Measurements from ENCODE around the gene LST1. TPM values are rescaled to one million over a fixed set of nuclear protein-coding genes. Genes with fewer than 3 reads are reported as not detected.

LST1 gene
- total RNA-seq, 4 donors from 2014 or later: 16.3 to 34.2 (median 19.2) TPM

DNA sequence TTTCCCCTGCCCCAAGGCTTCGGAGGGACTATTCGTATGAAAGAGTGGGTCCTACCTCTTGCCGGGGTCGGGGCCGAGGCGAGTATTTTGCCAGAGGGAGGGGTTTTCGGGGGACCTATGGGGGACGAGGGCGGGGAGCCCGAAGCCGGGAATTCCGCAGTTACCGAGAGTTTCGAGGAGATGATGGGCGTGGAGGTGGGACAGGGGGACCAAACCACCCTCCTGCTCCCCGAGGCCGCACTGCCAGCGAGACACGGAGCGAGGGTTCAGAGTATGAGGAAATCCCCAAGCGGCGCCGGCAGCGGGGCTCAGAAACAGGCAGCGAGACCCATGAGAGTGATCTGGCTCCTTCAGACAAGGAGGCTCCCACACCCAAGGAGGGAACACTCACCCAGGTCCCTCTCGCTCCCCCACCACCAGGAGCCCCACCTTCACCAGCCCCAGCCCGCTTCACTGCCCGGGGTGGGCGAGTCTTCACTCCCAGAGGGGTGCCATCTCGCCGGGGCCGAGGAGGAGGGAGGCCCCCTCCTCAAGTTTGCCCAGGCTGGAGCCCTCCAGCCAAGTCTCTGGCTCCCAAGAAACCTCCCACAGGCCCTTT is 45.7 kb downstream of the LST1 start:
- no peak for ATAC-seq (ENCODE audit: low FRiP score)
- no peak for DNase-seq (ENCODE audit: low spot score)
- TF ChIP-seq, protein P1, sequence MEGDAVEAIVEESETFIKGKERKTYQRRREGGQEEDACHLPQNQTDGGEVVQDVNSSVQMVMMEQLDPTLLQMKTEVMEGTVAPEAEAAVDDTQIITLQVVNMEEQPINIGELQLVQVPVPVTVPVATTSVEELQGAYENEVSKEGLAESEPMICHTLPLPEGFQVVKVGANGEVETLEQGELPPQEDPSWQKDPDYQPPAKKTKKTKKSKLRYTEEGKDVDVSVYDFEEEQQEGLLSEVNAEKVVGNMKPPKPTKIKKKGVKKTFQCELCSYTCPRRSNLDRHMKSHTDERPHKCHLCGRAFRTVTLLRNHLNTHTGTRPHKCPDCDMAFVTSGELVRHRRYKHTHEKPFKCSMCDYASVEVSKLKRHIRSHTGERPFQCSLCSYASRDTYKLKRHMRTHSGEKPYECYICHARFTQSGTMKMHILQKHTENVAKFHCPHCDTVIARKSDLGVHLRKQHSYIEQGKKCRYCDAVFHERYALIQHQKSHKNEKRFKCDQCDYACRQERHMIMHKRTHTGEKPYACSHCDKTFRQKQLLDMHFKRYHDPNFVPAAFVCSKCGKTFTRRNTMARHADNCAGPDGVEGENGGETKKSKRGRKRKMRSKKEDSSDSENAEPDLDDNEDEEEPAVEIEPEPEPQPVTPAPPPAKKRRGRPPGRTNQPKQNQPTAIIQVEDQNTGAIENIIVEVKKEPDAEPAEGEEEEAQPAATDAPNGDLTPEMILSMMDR (IDR thresholded peaks at IDR 0.05): no peak

DNA sequence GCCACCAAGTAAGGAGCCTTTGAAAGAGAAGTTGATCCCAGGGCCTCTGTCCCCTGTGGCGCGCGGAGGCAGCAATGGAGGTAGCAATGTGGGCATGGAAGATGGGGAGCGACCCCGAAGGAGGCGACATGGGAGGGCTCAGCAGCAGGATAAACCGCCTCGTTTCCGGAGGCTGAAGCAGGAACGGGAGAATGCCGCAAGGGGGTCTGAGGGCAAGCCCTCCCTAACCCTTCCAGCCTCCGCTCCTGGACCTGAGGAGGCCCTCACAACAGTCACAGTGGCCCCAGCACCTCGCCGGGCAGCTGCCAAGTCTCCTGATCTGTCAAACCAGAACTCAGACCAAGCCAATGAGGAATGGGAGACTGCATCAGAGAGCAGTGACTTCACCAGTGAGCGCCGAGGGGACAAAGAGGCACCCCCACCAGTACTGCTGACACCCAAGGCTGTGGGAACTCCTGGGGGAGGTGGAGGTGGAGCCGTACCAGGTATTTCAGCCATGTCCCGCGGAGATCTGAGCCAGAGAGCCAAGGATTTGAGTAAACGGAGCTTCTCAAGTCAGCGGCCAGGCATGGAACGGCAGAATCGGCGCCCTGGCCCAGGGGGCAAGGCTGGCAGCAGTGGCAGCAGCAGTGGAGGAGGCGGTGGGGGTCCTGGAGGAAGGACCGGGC is 46.3 kb downstream of the LST1 start:
- DNase-seq (ENCODE audit: low spot score) (no peak), ATAC-seq (ENCODE audit: low FRiP score) (no peak)
- TF ChIP-seq, protein P1 (IDR thresholded peaks at IDR 0.05): no peak

DNA sequence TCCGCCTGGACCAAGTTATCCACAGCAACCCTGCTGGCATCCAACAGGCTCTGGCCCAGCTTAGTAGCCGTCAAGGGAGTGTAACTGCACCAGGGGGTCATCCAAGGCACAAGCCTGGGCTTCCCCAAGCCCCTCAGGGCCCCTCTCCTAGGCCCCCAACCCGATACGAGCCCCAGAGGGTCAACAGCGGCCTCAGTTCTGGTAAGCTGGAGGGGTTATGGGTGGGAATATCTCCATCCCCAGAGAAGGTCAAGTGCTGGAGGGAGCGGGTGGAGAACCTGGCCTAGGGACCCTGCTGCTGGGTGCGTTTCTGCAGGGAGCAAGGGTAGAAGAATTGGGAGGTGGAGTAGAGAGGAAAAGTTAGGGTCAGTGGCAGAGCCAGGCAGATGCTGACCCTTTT is 47.4 kb downstream of the LST1 start:
- DNase-seq (ENCODE audit: low spot score): no peak
- TF ChIP-seq, protein P1 (IDR thresholded peaks at IDR 0.05): no peak
- ATAC-seq (ENCODE audit: low FRiP score): no peak

DNA sequence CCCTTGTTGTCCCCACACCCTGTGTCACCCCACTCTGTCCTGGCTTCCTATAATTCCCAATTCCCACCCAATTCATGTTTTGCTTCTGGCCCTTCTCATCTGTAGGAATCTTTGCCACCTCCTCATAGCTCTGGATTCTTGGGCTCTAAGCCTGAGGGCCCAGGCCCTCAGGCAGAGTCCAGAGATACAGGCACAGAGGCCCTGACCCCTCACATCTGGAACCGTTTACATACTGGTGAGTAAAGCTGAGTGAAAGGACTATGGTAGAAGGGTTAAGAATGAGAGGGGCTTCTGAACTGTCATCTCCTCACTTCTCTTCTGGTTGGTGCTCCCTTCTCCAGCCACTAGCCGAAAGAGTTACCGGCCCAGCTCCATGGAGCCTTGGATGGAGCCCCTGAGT is 48.1 kb downstream of the LST1 start:
- ATAC-seq (ENCODE audit: low FRiP score) (no peak), DNase-seq (ENCODE audit: low spot score) (no peak)
- TF ChIP-seq, protein P1 (IDR thresholded peaks at IDR 0.05): no peak

DNA sequence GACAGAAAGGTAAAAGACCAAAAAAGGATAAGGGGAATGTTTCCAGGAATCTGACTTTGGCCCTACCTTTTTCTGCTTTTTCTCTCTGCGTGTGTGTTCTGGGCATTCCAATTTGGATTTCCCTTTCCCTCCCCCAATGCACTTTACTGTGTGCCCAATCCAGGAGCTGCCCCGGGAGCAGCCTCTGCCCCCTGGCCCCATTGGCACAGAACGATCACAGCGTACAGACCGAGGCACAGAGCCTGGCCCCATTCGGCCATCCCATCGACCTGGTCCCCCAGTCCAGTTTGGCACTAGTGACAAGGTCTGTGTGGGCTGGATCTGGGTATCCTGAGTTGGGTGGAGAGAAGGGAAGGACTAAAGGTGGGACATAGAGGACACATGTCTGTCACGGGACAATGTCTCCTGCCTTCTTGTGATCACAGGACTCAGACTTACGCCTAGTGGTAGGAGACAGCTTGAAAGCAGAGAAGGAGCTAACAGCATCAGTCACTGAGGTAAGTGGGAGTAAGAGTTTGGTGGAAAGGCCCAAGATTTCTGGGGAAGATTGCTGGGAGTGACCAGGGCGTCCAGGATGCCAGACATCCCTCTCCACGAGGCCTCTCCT is 49.0 kb downstream of the LST1 start:
- ATAC-seq (ENCODE audit: low FRiP score) (no peak), DNase-seq (ENCODE audit: low spot score) (no peak)
- TF ChIP-seq, protein P1 (IDR thresholded peaks at IDR 0.05): no peak

DNA sequence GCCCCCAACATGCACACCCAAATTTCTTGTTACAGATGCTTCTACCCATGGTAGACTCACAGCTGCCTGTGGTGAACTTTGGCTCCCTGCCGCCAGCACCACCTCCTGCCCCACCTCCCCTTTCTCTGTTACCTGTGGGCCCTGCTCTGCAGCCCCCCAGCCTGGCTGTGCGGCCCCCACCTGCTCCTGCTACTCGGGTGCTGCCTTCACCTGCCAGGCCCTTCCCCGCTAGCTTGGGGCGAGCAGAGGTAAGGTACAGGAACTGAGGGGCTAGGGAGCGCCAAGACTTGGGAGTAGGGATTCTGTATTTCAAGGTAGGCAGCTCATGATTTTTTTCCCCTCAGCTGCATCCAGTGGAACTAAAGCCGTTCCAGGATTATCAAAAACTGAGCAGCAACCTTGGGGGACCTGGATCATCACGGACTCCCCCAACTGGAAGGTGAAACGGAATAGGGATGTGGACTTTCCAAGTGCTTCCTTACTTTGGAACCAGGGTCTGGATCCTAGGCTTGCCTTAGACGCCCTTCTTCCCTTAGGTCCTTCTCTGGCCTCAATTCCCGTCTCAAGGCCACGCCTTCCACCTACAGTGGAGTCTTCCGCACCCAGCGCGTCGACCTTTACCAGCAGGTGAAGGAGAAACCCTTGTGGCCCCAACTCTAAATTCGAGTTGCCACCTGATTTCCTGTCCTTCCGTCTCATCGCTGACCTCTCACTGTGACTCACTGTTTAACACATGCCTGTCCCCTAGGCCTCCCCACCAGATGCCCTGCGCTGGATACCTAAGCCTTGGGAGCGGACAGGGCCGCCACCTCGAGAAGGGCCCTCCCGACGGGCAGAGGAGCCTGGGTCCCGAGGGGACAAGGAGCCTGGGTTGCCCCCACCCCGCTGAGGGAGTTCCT is 50.9 kb downstream of the LST1 start:
- no peak for ATAC-seq (ENCODE audit: low FRiP score)
- no peak for DNase-seq (ENCODE audit: low spot score)
- TF ChIP-seq, protein P1 (IDR thresholded peaks at IDR 0.05): no peak

Small RNA genes within 50 kb of the gene (small RNA-seq; reads per million reads assigned to genes)
- gene MIR6832: not detected
- gene SNORA38: 7.0 reads per million, percentile 83 among the genes with 10 or more reads in this experiment
- gene SNORD117: 423 reads per million, percentile 98 among the genes with 10 or more reads in this experiment
- not detected for gene SNORD84
- not detected for gene UQCRHP1

Other genes starting within 250 kb of the LST1 start
- gene HLA-B, start 229.1 kb upstream of the LST1 start, total RNA-seq: 1,000 to 10,000 TPM in 2 of 4 donors, 100 to 1,000 TPM in 2; 719 to 1,698 (median 1,160) TPM
- gene MICA, start 182.7 kb upstream of the LST1 start, total RNA-seq: 10 to 100 TPM; 13.7 to 18.0 (median 16.6) TPM
- 1 to 10 TPM; 3.3 to 5.8 (median 5.8) TPM for gene MICB, start 88.1 kb upstream of the LST1 start, total RNA-seq
- gene MCCD1, start 57.3 kb upstream of the LST1 start, total RNA-seq: not detected
- 100 to 1,000 TPM; 244 to 322 (median 271) TPM for gene DDX39B, start 44.3 kb upstream of the LST1 start, total RNA-seq
- 1 to 10 TPM in 2 of 4 donors, under 1 TPM in 1, not detected in 1; 0.74 to 2.6 (median 2.4) TPM for gene ATP6V1G2, start 39.7 kb upstream of the LST1 start, total RNA-seq
- gene NFKBIL1, start 38.7 kb upstream of the LST1 start, total RNA-seq: 10 to 100 TPM; 11.0 to 21.6 (median 16.3) TPM
- not detected for gene LTA, start 14.0 kb upstream of the LST1 start, total RNA-seq
- gene TNF, start 10.7 kb upstream of the LST1 start, total RNA-seq: 1 to 10 TPM in 1 of 4 donors, under 1 TPM in 2, not detected in 1; 0.65 to 1.5 (median 0.96) TPM
- gene LTB, start 3.9 kb upstream of the LST1 start, total RNA-seq: 1 to 10 TPM in 3 of 4 donors, under 1 TPM in 1; 0.72 to 5.5 (median 1.9) TPM
- gene NCR3, start 6.7 kb downstream of the LST1 start, total RNA-seq: not detected
- 10 to 100 TPM; 57.3 to 95.1 (median 81.8) TPM for gene AIF1, start 29.0 kb downstream of the LST1 start, total RNA-seq
- 100 to 1,000 TPM in 1 of 4 donors, 10 to 100 TPM in 3; 44.8 to 111 (median 65.4) TPM for gene PRRC2A, start 34.4 kb downstream of the LST1 start, total RNA-seq
- gene BAG6, start 66.4 kb downstream of the LST1 start, total RNA-seq: 100 to 1,000 TPM; 137 to 231 (median 157) TPM
- gene APOM, start 69.6 kb downstream of the LST1 start, total RNA-seq: 1 to 10 TPM; 2.4 to 5.0 (median 3.6) TPM
- 10 to 100 TPM; 16.8 to 24.7 (median 21.2) TPM for gene C6orf47, start 74.5 kb downstream of the LST1 start, total RNA-seq
- gene GPANK1, start 78.7 kb downstream of the LST1 start, total RNA-seq: 10 to 100 TPM in 3 of 4 donors, 1 to 10 TPM in 1; 7.1 to 23.6 (median 15.6) TPM
- gene CSNK2B, start 79.8 kb downstream of the LST1 start, total RNA-seq: 100 to 1,000 TPM; 130 to 202 (median 184) TPM
- 10 to 100 TPM in 3 of 4 donors, 1 to 10 TPM in 1; 7.4 to 16.9 (median 11.3) TPM for gene LY6G5B, start 83.7 kb downstream of the LST1 start, total RNA-seq
- gene LY6G5C, start 94.8 kb downstream of the LST1 start, total RNA-seq: 1 to 10 TPM in 2 of 4 donors, under 1 TPM in 1, not detected in 1; 0.84 to 4.5 (median 1.3) TPM
- gene ABHD16A, start 117.0 kb downstream of the LST1 start, total RNA-seq: 10 to 100 TPM; 41.8 to 62.8 (median 57.4) TPM
- gene LY6G6F, start 120.6 kb downstream of the LST1 start, total RNA-seq: not detected
- gene LY6G6D, start 129.1 kb downstream of the LST1 start, total RNA-seq: not detected
- gene LY6G6C, start 135.5 kb downstream of the LST1 start, total RNA-seq: under 1 TPM in 1 of 4 donors, not detected in 3; 0.74 TPM
- under 1 TPM in 1 of 4 donors, not detected in 3; 0.84 TPM for gene MPIG6B, start 137.1 kb downstream of the LST1 start, total RNA-seq
- 100 to 1,000 TPM; 103 to 148 (median 115) TPM for gene DDAH2, start 143.0 kb downstream of the LST1 start, total RNA-seq
- gene CLIC1, start 150.3 kb downstream of the LST1 start, total RNA-seq: 100 to 1,000 TPM; 244 to 443 (median 336) TPM
- gene MSH5, start 153.7 kb downstream of the LST1 start, total RNA-seq: 10 to 100 TPM in 1 of 4 donors, 1 to 10 TPM in 3; 5.4 to 17.0 (median 7.3) TPM
- gene SAPCD1, start 176.4 kb downstream of the LST1 start, total RNA-seq: not detected
- gene VWA7, start 191.1 kb downstream of the LST1 start, total RNA-seq: 1 to 10 TPM in 1 of 4 donors, under 1 TPM in 2, not detected in 1; 0.36 to 1.6 (median 0.56) TPM
- gene VARS1, start 209.5 kb downstream of the LST1 start, total RNA-seq: 10 to 100 TPM; 31.6 to 47.0 (median 34.6) TPM
- 10 to 100 TPM; 19.8 to 35.1 (median 30.4) TPM for gene LSM2, start 220.7 kb downstream of the LST1 start, total RNA-seq
- 1 to 10 TPM in 3 of 4 donors, under 1 TPM in 1; 0.48 to 3.0 (median 1.9) TPM for gene HSPA1L, start 229.0 kb downstream of the LST1 start, total RNA-seq
- gene HSPA1A, start 229.3 kb downstream of the LST1 start, total RNA-seq: 1,000 to 10,000 TPM in 1 of 4 donors, 100 to 1,000 TPM in 3; 155 to 1,684 (median 309) TPM
- gene HSPA1B, start 241.5 kb downstream of the LST1 start, total RNA-seq: 1,000 to 10,000 TPM in 1 of 4 donors, 100 to 1,000 TPM in 3; 174 to 1,642 (median 258) TPM